ENCODE data around the gene DNAH3.
"Not testable (repeated sequence)": the region's sequence is repeated elsewhere in the genome, so short reads cannot be mapped to it uniquely, and the experiment has no call there.

Gene DNAH3

GRCh38 chr16:21158208-21159110 is 7.8 kb upstream of the DNAH3 start, which contains the start of gene LDAF1:
TSS of gene LDAF1 (plus strand) at chr16:21158674. CDS start at chr16:21161183, 2,509 bp downstream.
- Mint-ChIP-seq H3K36me3 (no peaks in the 10 kb centered on the region), H3K9me3 (no peaks in the 10 kb centered on the region), H3K27me3 (no peaks in the 10 kb centered on the region), H3K4me1 (peaks cover 33% of the 10 kb centered on the region), H3K27ac (peak within 1 kb of the TSS; percentile 69), H3K4me3 (peak within 1 kb of the TSS; percentile 90)

DNA sequence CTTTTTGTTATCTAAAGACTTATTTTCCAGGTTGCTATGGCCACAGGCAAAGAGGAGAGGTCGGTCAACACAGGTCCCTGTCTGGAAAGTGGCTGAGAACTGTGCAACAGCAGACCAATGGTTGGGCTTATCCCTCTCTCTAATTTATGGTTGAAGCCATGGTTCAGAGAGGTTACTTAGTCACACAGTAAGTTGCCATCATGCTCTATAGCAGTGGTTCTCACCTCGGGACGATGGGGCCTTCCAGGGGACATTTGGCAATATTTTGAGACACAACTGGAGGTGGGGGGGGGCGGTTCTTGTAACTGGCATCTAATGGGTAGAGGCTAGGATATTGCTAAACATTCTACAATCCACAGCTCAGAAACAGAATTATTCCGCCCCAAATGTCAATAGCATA is 7.0 kb upstream of the DNAH3 start:
- H3K4me1 Mint-ChIP-seq: peaks cover 33% of the 10 kb centered on the region
- H3K36me3 Mint-ChIP-seq: no peaks in the 10 kb centered on the region
- no peaks in the 10 kb centered on the region for H3K27me3 Mint-ChIP-seq
- H3K4me3 Mint-ChIP-seq: peak overlapping the region; percentile 54
- no peaks in the 10 kb centered on the region for H3K9me3 Mint-ChIP-seq
- H3K27ac Mint-ChIP-seq: no peak overlapping the region

- peaks cover 33% of the 10 kb centered on the region for H3K4me1 Mint-ChIP-seq
- no peak overlapping the region for H3K27ac Mint-ChIP-seq
- no peaks in the 10 kb centered on the region for H3K9me3 Mint-ChIP-seq
- no peaks in the 10 kb centered on the region for H3K27me3 Mint-ChIP-seq
- peak overlapping the region; percentile 15 for H3K4me3 Mint-ChIP-seq
- no peaks in the 10 kb centered on the region for H3K36me3 Mint-ChIP-seq
Measured at GRCh38 chr16:21156767-21157467, 6.3 kb upstream of the DNAH3 start.

GRCh38 chr16:21156011-21156410 is 5.4 kb upstream of the DNAH3 start:
- H3K27ac Mint-ChIP-seq, H3K27me3 Mint-ChIP-seq, H3K36me3 Mint-ChIP-seq, H3K9me3 Mint-ChIP-seq, H3K4me3 Mint-ChIP-seq: not testable (repeated sequence)
- peaks cover 28% of the 10 kb centered on the region for H3K4me1 Mint-ChIP-seq

- not testable (repeated sequence) for H3K4me1 Mint-ChIP-seq, H3K9me3 Mint-ChIP-seq, H3K27me3 Mint-ChIP-seq, H3K4me3 Mint-ChIP-seq, H3K36me3 Mint-ChIP-seq, H3K27ac Mint-ChIP-seq
Measured at GRCh38 chr16:21153124-21153729, 2.6 kb upstream of the DNAH3 start.

DNA sequence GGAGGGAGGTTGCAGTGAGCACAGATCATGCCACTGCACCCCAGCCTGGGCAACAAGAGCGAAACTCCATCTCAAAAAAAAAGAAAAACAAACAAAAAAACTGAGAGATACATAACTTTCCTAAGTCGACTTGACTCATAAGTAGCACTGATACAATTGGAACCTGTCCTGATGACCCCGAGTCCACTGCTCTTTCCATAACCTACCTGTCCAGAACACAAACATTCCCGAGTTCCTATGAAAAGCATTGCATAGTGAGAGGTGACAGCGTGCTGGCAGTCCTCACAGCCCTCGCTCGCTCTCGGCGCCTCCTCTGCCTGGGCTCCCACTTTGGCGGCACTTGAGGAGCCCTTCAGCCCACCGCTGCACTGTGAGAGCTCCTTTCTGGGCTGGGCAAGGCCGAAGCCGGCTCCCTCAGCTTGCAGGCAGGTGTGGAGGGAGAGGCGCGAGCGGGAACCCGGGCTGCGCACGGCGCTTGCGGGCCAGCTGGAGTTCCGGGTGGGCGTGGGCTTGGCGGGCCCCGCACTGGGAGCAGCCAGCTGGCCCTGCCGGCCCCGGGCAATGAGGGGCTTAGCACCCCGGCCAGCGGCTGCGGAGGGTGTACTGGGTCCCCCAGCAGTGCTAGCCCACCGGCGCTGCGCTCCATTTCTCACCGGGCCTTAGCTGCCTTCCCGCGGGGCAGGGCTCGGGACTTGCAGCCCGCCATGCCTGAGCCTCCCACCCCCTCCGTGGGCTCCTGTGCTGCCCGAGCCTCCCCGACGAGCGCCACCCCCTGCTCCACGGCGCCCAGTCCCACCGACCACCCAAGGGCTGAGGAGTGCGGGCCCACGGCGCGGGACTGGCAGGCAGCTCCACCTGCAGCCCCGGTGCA is 1.7 kb upstream of the DNAH3 start:
- H3K27ac Mint-ChIP-seq, H3K36me3 Mint-ChIP-seq, H3K4me3 Mint-ChIP-seq, H3K27me3 Mint-ChIP-seq, H3K4me1 Mint-ChIP-seq, H3K9me3 Mint-ChIP-seq: not testable (repeated sequence)

DNA sequence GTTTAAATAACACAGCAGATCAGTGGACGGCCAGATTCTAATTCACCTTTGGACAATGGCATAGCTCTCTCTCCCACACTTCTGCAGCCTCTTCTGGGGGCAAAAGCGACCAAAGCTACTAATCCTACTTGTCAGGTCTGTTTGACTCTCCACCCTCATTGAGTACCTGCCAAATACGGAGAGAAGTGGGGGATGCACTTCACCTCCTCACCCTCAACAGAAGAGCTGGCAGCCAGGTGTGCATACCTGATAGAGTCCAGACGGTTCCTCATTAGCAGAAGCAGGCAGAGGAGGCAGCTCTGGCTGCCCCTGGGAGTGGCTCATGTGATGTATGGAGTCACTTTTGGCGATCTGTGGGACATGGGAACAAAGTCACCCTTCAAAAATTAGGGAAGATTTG is 4.9 kb downstream of the DNAH3 start:
- Mint-ChIP-seq H3K9me3 (peaks cover 6% of the 10 kb centered on the region), H3K27me3 (no peaks in the 10 kb centered on the region), H3K27ac (no peak overlapping the region), H3K36me3 (peaks cover 4% of the 10 kb centered on the region), H3K4me3 (no peak overlapping the region), H3K4me1 (no peaks in the 10 kb centered on the region)

GRCh38 chr16:21134053-21134452 is 16.6 kb downstream of the DNAH3 start:
- H3K27ac Mint-ChIP-seq: no peak overlapping the region
- H3K36me3 Mint-ChIP-seq: peaks cover 1% of the 10 kb centered on the region
- no peak overlapping the region for H3K4me3 Mint-ChIP-seq
- no peaks in the 10 kb centered on the region for H3K9me3 Mint-ChIP-seq
- H3K4me1 Mint-ChIP-seq: no peaks in the 10 kb centered on the region
- no peaks in the 10 kb centered on the region for H3K27me3 Mint-ChIP-seq

GRCh38 chr16:21130811-21131210 is 19.8 kb downstream of the DNAH3 start:
- Mint-ChIP-seq H3K4me3 (no peak overlapping the region), H3K9me3 (no peaks in the 10 kb centered on the region), H3K27ac (no peak overlapping the region), H3K4me1 (no peaks in the 10 kb centered on the region), H3K27me3 (no peaks in the 10 kb centered on the region), H3K36me3 (peaks cover 2% of the 10 kb centered on the region)

DNA sequence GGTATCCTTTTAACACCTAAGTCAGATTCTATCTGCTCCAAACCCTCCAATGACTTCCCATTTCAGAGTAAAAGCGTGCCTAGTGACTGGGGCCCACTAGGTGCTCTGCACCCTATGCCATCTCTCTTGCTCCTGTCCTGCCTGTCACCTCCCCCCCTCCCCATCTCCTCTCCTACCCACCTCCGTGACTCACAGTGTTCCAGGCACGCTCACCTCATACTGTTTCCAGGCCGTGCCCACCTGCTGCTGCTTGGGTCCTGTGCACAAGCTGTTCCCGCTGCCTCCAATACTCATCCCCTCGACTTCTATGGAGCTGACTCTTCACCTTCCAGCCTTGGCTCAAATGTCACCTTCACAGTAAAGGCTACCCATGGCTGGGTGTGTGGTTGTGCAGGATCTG is 21.7 kb downstream of the DNAH3 start:
- no peak overlapping the region for H3K27ac Mint-ChIP-seq
- H3K36me3 Mint-ChIP-seq: peaks cover 8% of the 10 kb centered on the region
- no peak overlapping the region for H3K4me3 Mint-ChIP-seq
- no peaks in the 10 kb centered on the region for H3K27me3 Mint-ChIP-seq
- no peaks in the 10 kb centered on the region for H3K4me1 Mint-ChIP-seq
- no peaks in the 10 kb centered on the region for H3K9me3 Mint-ChIP-seq

DNA sequence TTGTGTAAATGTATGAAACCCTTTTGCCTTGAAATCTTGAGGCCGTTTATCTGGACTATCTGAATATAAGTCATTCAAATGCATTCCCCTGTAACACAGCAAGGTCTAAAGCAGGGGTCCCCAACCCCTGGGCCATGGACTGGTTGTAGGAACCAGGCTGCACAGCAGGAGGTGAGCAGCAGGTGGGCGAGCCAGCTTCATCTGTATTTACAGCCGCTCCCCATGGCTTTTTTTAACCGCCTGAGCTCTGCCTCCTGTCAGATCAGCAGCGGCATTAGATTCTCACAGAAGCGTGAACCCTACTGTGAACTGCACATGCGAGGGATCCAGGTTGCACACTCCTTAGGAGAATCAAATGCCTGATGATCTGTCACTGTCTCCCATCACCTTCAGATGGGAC is 24.1 kb downstream of the DNAH3 start:
- H3K27ac Mint-ChIP-seq: no peak overlapping the region
- peaks cover 11% of the 10 kb centered on the region for H3K36me3 Mint-ChIP-seq
- no peak overlapping the region for H3K4me3 Mint-ChIP-seq
- H3K27me3 Mint-ChIP-seq: no peaks in the 10 kb centered on the region
- no peaks in the 10 kb centered on the region for H3K4me1 Mint-ChIP-seq
- no peaks in the 10 kb centered on the region for H3K9me3 Mint-ChIP-seq

GRCh38 chr16:21125191-21125590 is 25.5 kb downstream of the DNAH3 start:
- H3K9me3 Mint-ChIP-seq: no peaks in the 10 kb centered on the region
- H3K4me1 Mint-ChIP-seq: no peaks in the 10 kb centered on the region
- H3K4me3 Mint-ChIP-seq: no peak overlapping the region
- no peak overlapping the region for H3K27ac Mint-ChIP-seq
- H3K36me3 Mint-ChIP-seq: peaks cover 11% of the 10 kb centered on the region
- H3K27me3 Mint-ChIP-seq: no peaks in the 10 kb centered on the region

DNA sequence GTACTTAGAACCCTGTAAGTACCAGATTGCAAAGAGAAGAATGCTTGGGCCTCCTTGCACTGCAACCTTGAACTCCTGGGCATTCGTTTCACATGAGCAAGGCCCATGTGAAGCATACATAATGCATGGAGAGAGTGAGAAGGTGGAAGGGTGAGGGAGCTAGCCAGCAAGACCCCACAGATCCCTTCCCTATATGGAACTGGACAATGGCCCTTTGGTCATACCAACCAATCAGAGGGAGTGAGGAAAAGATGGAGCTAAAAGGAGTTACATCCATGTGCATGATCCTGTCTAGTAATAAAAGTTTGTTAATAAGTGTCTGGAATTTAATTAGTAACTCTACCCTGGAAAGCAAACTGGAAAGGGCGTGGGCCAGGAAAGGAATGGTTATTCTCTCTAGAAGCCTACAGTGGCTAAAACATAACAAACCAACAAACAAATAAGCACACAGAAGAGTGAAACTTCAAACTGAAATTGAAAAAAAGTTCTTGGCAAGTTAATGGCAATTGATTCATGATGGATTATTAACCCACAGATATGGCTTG is 29.6 kb downstream of the DNAH3 start:
- Mint-ChIP-seq H3K9me3 (peaks cover 6% of the 10 kb centered on the region), H3K4me1 (peaks cover 19% of the 10 kb centered on the region), H3K36me3 (peaks cover 18% of the 10 kb centered on the region), H3K27me3 (no peaks in the 10 kb centered on the region), H3K4me3 (no peak overlapping the region), H3K27ac (no peak overlapping the region)

GRCh38 chr16:21117567-21117966 is 33.1 kb downstream of the DNAH3 start:
- Mint-ChIP-seq H3K36me3 (peaks cover 10% of the 10 kb centered on the region), H3K4me1 (peaks cover 20% of the 10 kb centered on the region), H3K4me3 (peak overlapping the region; percentile 82), H3K27ac (peak overlapping the region; percentile 27), H3K9me3 (peaks cover 6% of the 10 kb centered on the region), H3K27me3 (no peaks in the 10 kb centered on the region)

- H3K36me3 Mint-ChIP-seq: peaks cover 9% of the 10 kb centered on the region
- H3K9me3 Mint-ChIP-seq: peaks cover 6% of the 10 kb centered on the region
- H3K4me1 Mint-ChIP-seq: peaks cover 20% of the 10 kb centered on the region
- H3K27me3 Mint-ChIP-seq: peaks cover 1% of the 10 kb centered on the region
- no peak overlapping the region for H3K27ac Mint-ChIP-seq
- H3K4me3 Mint-ChIP-seq: peak overlapping the region; percentile 82
Measured at GRCh38 chr16:21116148-21116693, 34.4 kb downstream of the DNAH3 start.
